ENCODE results near the gene MCEMP1. TPM values are rescaled to one million over a fixed set of nuclear protein-coding genes. Genes with fewer than 3 reads are reported as not detected.

MCEMP1 gene
- polyA plus RNA-seq, 1 donor from 2014 or later = not detected

DNA sequence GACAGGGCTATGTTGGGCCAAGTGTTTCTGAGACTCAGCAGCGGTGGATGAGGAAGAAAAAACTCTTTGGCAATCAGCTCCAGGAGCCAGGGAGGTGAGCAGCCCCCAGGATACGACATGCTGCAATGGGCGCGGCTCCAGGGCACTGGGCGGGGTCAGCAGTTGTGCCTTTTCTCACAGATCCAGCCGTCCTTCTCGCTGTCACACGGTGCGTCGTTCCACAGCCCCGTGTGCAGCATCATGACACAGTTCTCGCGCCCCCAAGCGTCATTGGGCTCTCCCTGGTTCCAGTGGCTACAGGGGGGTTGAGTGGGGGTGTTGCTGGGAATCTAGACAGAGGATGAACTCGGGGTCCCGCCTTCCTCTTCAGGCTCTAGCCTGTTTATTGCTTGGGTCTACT, 52.3 kb downstream of the MCEMP1 start:
- H3K36me3 ChIP-seq (ENCODE audit: insufficient read depth, low read length) = no peaks in the 10 kb centered on the region
- no peak overlapping the region for H3K27ac ChIP-seq (ENCODE audit: low read length)
- H3K4me3 ChIP-seq (ENCODE audit: low read length) = no peak overlapping the region
- H3K9ac ChIP-seq (ENCODE audit: low read length) = no peak overlapping the region
- TF ChIP-seq RAD21 (conservative IDR thresholded peaks at IDR 0.05) = no peak
- no peak for TF ChIP-seq SMC3 (conservative IDR thresholded peaks at IDR 0.05; ENCODE audit: poor library complexity)
- no peak for TF ChIP-seq MXI1 (conservative IDR thresholded peaks at IDR 0.05; ENCODE audit: poor library complexity, severe bottlenecking)
- TF ChIP-seq TAF1 (IDR thresholded peaks at IDR 0.05; ENCODE audit: low read depth) = no peak
- TF ChIP-seq, protein P1, sequence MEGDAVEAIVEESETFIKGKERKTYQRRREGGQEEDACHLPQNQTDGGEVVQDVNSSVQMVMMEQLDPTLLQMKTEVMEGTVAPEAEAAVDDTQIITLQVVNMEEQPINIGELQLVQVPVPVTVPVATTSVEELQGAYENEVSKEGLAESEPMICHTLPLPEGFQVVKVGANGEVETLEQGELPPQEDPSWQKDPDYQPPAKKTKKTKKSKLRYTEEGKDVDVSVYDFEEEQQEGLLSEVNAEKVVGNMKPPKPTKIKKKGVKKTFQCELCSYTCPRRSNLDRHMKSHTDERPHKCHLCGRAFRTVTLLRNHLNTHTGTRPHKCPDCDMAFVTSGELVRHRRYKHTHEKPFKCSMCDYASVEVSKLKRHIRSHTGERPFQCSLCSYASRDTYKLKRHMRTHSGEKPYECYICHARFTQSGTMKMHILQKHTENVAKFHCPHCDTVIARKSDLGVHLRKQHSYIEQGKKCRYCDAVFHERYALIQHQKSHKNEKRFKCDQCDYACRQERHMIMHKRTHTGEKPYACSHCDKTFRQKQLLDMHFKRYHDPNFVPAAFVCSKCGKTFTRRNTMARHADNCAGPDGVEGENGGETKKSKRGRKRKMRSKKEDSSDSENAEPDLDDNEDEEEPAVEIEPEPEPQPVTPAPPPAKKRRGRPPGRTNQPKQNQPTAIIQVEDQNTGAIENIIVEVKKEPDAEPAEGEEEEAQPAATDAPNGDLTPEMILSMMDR (IDR thresholded peaks at IDR 0.05; ENCODE audit: poor library complexity, severe bottlenecking) = no peak
- TF ChIP-seq, protein P2, sequence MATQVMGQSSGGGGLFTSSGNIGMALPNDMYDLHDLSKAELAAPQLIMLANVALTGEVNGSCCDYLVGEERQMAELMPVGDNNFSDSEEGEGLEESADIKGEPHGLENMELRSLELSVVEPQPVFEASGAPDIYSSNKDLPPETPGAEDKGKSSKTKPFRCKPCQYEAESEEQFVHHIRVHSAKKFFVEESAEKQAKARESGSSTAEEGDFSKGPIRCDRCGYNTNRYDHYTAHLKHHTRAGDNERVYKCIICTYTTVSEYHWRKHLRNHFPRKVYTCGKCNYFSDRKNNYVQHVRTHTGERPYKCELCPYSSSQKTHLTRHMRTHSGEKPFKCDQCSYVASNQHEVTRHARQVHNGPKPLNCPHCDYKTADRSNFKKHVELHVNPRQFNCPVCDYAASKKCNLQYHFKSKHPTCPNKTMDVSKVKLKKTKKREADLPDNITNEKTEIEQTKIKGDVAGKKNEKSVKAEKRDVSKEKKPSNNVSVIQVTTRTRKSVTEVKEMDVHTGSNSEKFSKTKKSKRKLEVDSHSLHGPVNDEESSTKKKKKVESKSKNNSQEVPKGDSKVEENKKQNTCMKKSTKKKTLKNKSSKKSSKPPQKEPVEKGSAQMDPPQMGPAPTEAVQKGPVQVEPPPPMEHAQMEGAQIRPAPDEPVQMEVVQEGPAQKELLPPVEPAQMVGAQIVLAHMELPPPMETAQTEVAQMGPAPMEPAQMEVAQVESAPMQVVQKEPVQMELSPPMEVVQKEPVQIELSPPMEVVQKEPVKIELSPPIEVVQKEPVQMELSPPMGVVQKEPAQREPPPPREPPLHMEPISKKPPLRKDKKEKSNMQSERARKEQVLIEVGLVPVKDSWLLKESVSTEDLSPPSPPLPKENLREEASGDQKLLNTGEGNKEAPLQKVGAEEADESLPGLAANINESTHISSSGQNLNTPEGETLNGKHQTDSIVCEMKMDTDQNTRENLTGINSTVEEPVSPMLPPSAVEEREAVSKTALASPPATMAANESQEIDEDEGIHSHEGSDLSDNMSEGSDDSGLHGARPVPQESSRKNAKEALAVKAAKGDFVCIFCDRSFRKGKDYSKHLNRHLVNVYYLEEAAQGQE (IDR thresholded peaks at IDR 0.05; ENCODE audit: borderline replicate concordance) = no peak
- no peak for TF ChIP-seq EP300 (conservative IDR thresholded peaks at IDR 0.05; ENCODE audit: poor library complexity, severe bottlenecking)
- no peak for TF ChIP-seq POLR2AphosphoS5 (IDR thresholded peaks at IDR 0.05)
- no peak for TF ChIP-seq EZH2 (IDR thresholded peaks at IDR 0.05; ENCODE audit: borderline replicate concordance, insufficient read depth, low read length, poor library complexity, severe bottlenecking)
- H3K79me2 ChIP-seq (replicated peaks; ENCODE audit: insufficient read depth, low read length) = no peaks in the 10 kb centered on the region
- peaks cover 62% of the 10 kb centered on the region for H3K27me3 ChIP-seq (ENCODE audit: insufficient read depth, low read depth, low read length)
- H4K20me1 ChIP-seq (ENCODE audit: insufficient read depth) = no peaks in the 10 kb centered on the region
- H2AFZ ChIP-seq (ENCODE audit: low read depth, low read length) = no peak overlapping the region
- no peaks in the 10 kb centered on the region for H3F3A ChIP-seq (ENCODE audit: insufficient read depth, low read length, poor library complexity, severe bottlenecking)
- H3K9me3 ChIP-seq (ENCODE audit: low read length) = no peaks in the 10 kb centered on the region
- H3K4me2 ChIP-seq (ENCODE audit: low read length) = no peak overlapping the region
- H3K9me2 ChIP-seq (ENCODE audit: insufficient read depth, low read length) = no peaks in the 10 kb centered on the region

Other genes starting within 250 kb of the MCEMP1 start
- gene PEX11G, start 188.1 kb upstream of the MCEMP1 start, polyA plus RNA-seq = 1.2 and 1.3 TPM in 2 replicates
- 14.6 and 22.0 TPM in 2 replicates for gene ZNF358, start 161.0 kb upstream of the MCEMP1 start, polyA plus RNA-seq
- gene MCOLN1, start 154.5 kb upstream of the MCEMP1 start, polyA plus RNA-seq = 16.9 and 20.6 TPM in 2 replicates
- gene PNPLA6, start 141.4 kb upstream of the MCEMP1 start, polyA plus RNA-seq = 10.8 and 25.0 TPM in 2 replicates
- gene CAMSAP3, start 81.2 kb upstream of the MCEMP1 start, polyA plus RNA-seq = 17.0 and 22.5 TPM in 2 replicates
- gene XAB2, start 47.5 kb upstream of the MCEMP1 start, polyA plus RNA-seq = 19.6 and 20.8 TPM in 2 replicates
- gene PET100, start 47.3 kb upstream of the MCEMP1 start, polyA plus RNA-seq = 84.6 and 105 TPM in 2 replicates
- gene PCP2, start 43.4 kb upstream of the MCEMP1 start, polyA plus RNA-seq = not detected in 2 replicates
- gene STXBP2, start 40.0 kb upstream of the MCEMP1 start, polyA plus RNA-seq = 1.7 and 7.8 TPM in 2 replicates
- not detected in 2 replicates for gene RETN, start 8.0 kb upstream of the MCEMP1 start, polyA plus RNA-seq
- 88.5 and 113 TPM in 2 replicates for gene TRAPPC5, start 3.7 kb downstream of the MCEMP1 start, polyA plus RNA-seq
- gene FCER2, start 25.0 kb downstream of the MCEMP1 start, polyA plus RNA-seq = not detected in 2 replicates
- not detected in 2 replicates for gene CLEC4G, start 55.0 kb downstream of the MCEMP1 start, polyA plus RNA-seq
- gene CD209, start 70.4 kb downstream of the MCEMP1 start, polyA plus RNA-seq = not detected in 2 replicates
- not detected in 2 replicates for gene CLEC4M, start 86.2 kb downstream of the MCEMP1 start, polyA plus RNA-seq
- gene EVI5L, start 153.1 kb downstream of the MCEMP1 start, polyA plus RNA-seq = 50.6 and 65.1 TPM in 2 replicates
- 2.5 and 2.7 TPM in 2 replicates for gene PRR36, start 197.3 kb downstream of the MCEMP1 start, polyA plus RNA-seq
- not detected in 2 replicates for gene LRRC8E, start 211.4 kb downstream of the MCEMP1 start, polyA plus RNA-seq
- gene MAP2K7, start 226.8 kb downstream of the MCEMP1 start, polyA plus RNA-seq = 9.2 and 13.4 TPM in 2 replicates
- gene TGFBR3L, start 237.7 kb downstream of the MCEMP1 start, polyA plus RNA-seq = not detected in 2 replicates
- 12.8 and 13.2 TPM in 2 replicates for gene SNAPC2, start 243.2 kb downstream of the MCEMP1 start, polyA plus RNA-seq
- gene CTXN1, start 249.0 kb downstream of the MCEMP1 start, polyA plus RNA-seq = 24.7 and 34.1 TPM in 2 replicates